H1 (cell line): ENCODE results near the gene WDFY3. TPM values are rescaled to one million over a fixed set of nuclear protein-coding genes. Genes with fewer than 3 reads are reported as not detected.

Source experiments
- CEBPB ChIP-seq: IDR thresholded peaks from 2 replicates; pipeline ENCODE4 v1.6.1; 2012; ENCODE audit warnings: low read depth, low read length
- CHD7 ChIP-seq: fragments of 300-600 bp; sonication (generic); IDR thresholded peaks from 2 replicates; pipeline ENCODE4 v1.7.1; 2012; ENCODE audit warnings: low read length, moderate library complexity, mild to moderate bottlenecking, inconsistent platforms; ENCODE audit not compliant: insufficient replicate concordance
- SRF ChIP-seq: IDR thresholded peaks from 2 replicates; pipeline ENCODE4 v1.6.1; 2011; ENCODE audit warnings: mild to moderate bottlenecking, low read depth, low read length, moderate library complexity
- polyA plus RNA-seq, 7 experiments: library from polyadenylated mRNA; depleted of rRNA in 3 of 7; stranded (reverse) in 5 of 7; unstranded in 2 of 7; fragments of >200 nt in 5 of 7; fragments of 200-250 nt in 2 of 7; gene quantifications; 1 replicate in 5 of 7; 2 replicates in 1 of 7; 4 replicates in 1 of 7; pipeline versions ENCODE4 v1.2.1 to v1.2.3, GENCODE V29; 2011 to 2013; ENCODE audit warnings: missing spikeins in 2 of 7, mixed read lengths in 2 of 7
- total RNA-seq: library from RNA; stranded (reverse); fragmentation: NEBNext Ultra II Directional; extraction: Animal tissue kit (Norgen Biotek cat#: 25700); gene quantifications from 2 replicates; pipeline ENCODE4 v1.2.1, GENCODE V29; 2021

The WDFY3 gene
- total and polyA plus RNA-seq, 2 of the 8 experiments (the other 6 are each of a cell fraction or from before 2014, with no cell fraction given): 25.6 to 62.4 TPM

GRCh38 chr4:84740057-84740456 is 226.4 kb downstream of the WDFY3 start (continued):
- TF ChIP-seq CHD7 (no peak), SRF (no peak), CEBPB (no peak)
